SH-SY5Y (cell line): ENCODE measurements around the gene ARL6IP5.

Experiments used
- GATA2 ChIP-seq: IDR thresholded peaks from 2 replicates; pipeline ENCODE4 v1.6.1; 2011; ENCODE audit warnings: mild to moderate bottlenecking, low read depth, low read length
- GATA3 ChIP-seq: IDR thresholded peaks from 2 replicates; pipeline ENCODE4 v1.6.1; 2011; ENCODE audit warnings: low read depth, mild to moderate bottlenecking, low read length, moderate library complexity

The ARL6IP5 gene

GRCh38 chr3:69080233-69080920, 4.4 kb upstream of the ARL6IP5 start, which contains the start of gene UBA3:
TSS of gene UBA3 (minus strand) at chr3:69080365. CDS start at chr3:69080353, 12 bp downstream.
- TF ChIP-seq GATA3 = no peak
- TF ChIP-seq GATA2 = no peak

GRCh38 chr3:69081583-69082262, 3.0 kb upstream of the ARL6IP5 start:
- TF ChIP-seq GATA2 = peak; percentile 86
- peak; percentile 49; the same call in 1 of the 2 replicates for TF ChIP-seq GATA3

GRCh38 chr3:69082361-69082760, 2.4 kb upstream of the ARL6IP5 start:
- TF ChIP-seq GATA2 (no peak), GATA3 (no peak)

GRCh38 chr3:69082805-69083204, 1.9 kb upstream of the ARL6IP5 start:
- TF ChIP-seq GATA3 (no peak), GATA2 (no peak)

- no peak for TF ChIP-seq GATA2
- TF ChIP-seq GATA3 = no peak
Measured at GRCh38 chr3:69085168-69085832, 563 bp downstream of the ARL6IP5 start.

- no peak for TF ChIP-seq GATA3
- no peak for TF ChIP-seq GATA2
Measured at GRCh38 chr3:69085833-69086722, 1.3 kb downstream of the ARL6IP5 start.

- TF ChIP-seq GATA3 (no peak), GATA2 (no peak)
Measured at GRCh38 chr3:69087030-69087791, 2.5 kb downstream of the ARL6IP5 start.

- TF ChIP-seq GATA2 = no peak
- TF ChIP-seq GATA3 = no peak
Measured at GRCh38 chr3:69088063-69088462, 3.3 kb downstream of the ARL6IP5 start.

- TF ChIP-seq GATA3 = no peak
- no peak for TF ChIP-seq GATA2
Measured at GRCh38 chr3:69090021-69090420, 5.3 kb downstream of the ARL6IP5 start.

GRCh38 chr3:69091389-69092029, 6.8 kb downstream of the ARL6IP5 start:
- TF ChIP-seq GATA3 (no peak), GATA2 (no peak)

- no peak for TF ChIP-seq GATA2
Measured at GRCh38 chr3:69092030-69092516, 7.3 kb downstream of the ARL6IP5 start.

- TF ChIP-seq GATA3 (no peak), GATA2 (no peak)
Measured at GRCh38 chr3:69094467-69095205, 9.9 kb downstream of the ARL6IP5 start.

GRCh38 chr3:69095636-69096035, 10.9 kb downstream of the ARL6IP5 start:
- TF ChIP-seq GATA3 (no peak), GATA2 (no peak)

- TF ChIP-seq GATA2 (no peak), GATA3 (no peak)
Measured at GRCh38 chr3:69096299-69096698, 11.6 kb downstream of the ARL6IP5 start.
